Urinary bladder (tissue), 4 donors: ENCODE data around the gene ATG2B. TPM values are rescaled to one million over a fixed set of nuclear protein-coding genes. Genes with fewer than 3 reads are reported as not detected.
"Not testable (repeated sequence)": the region's sequence is repeated elsewhere in the genome, so short reads cannot be mapped to it uniquely, and the experiment has no call there.

Experiments
- DNase-seq: peaks from one replicate; pipeline ENCODE4 v3.0.0-alpha.2; 2015; ENCODE audit errors: extremely low spot score
- H3K27ac ChIP-seq: one replicate; pipeline ENCODE4 v1.5.1; 2013; ENCODE audit warnings: low read depth, mild to moderate bottlenecking, moderate library complexity
- H3K36me3 ChIP-seq: one replicate; pipeline ENCODE4 v1.6.1; 2013; ENCODE audit warnings: mild to moderate bottlenecking, moderate library complexity; ENCODE audit not compliant: insufficient read depth
- H3K4me1 ChIP-seq: one replicate; pipeline ENCODE4 v1.6.1; 2013; ENCODE audit warnings: mild to moderate bottlenecking, moderate library complexity; ENCODE audit not compliant: insufficient read depth
- H3K4me3 ChIP-seq: one replicate; pipeline ENCODE4 v1.5.1; 2013; ENCODE audit warnings: low read depth, low read length
- WGBS: extraction: QIAGEN DNeasy Blood & Tissue Kit; methylation state at CpG from one replicate; pipeline ENCODE4 v1.1.7; 2013; 5-methylcytosine and 5-hydroxymethylcytosine counted together
- polyA plus RNA-seq: library from polyadenylated mRNA; stranded (reverse); fragments of 200-250 nt; gene quantifications from one replicate; pipeline ENCODE4 v1.2.3, GENCODE V29; 2013
- total RNA-seq: library from RNA; depleted of rRNA; stranded (reverse); fragments of >200 nt; gene quantifications from one replicate; pipeline ENCODE4 v1.2.3, GENCODE V29; 2014
- donor health status: healthy with polysubstance abuse.
- donor health status: healthy.

Gene ATG2B
- total and polyA plus RNA-seq, 2 donors: 8.0 to 52.4 TPM

DNA sequence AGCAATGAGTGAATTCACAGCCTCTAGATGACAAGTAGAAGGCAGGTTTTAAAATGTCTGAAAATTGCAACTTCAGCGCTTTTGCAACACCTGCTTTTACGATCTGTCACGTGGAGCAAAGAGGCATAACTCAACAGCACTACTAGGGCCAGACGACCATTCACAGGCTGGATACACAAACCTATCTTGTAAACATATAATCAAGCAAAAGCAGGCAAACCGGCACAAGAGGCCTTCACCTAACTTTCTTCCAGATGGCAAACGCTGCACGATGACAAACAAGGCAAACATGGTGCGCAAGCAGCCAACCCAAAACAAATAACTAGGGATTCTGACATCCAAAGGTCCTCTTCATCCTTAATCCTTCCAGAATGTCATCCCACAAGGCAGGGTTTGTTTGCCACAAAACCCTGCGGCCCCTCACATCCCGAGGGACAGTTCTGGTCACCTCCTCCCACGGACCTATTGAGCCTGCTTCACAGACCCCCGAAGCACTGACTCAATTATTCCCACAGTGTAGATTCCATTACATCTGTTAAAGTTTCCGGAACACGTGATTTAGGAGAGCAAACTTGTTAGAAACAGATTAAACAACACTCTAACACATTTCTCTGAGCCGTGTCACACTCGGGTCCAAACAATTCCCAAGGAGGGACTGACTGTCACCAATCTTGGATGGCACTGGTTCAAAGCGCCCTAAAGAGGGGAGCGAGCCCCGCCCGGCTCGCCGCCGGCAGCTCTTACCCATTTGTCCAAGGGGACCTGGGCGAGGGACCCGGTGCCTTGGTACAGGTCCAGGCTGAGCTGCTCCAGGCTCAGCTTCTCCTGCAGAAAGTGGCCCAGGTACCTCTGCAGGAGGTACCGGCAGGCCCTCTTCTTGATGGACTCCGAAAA is 823 bp downstream of the ATG2B start:
- Histone ChIP-seq H3K4me3 (peak overlapping the region; percentile 93), H3K4me1 (peaks cover 3% of the 10 kb centered on the region), H3K36me3 (no peaks in the 10 kb centered on the region), H3K27ac (peak overlapping the region; percentile 81)
- no peak for DNase-seq
- WGBS: 1% methylated on average over 27 of the region's 27 CpGs

GRCh38 chr14:96359959-96360358 is 3.2 kb downstream of the ATG2B start:
- peaks cover 3% of the 10 kb centered on the region for H3K4me1 ChIP-seq
- H3K4me3 ChIP-seq: no peak overlapping the region
- DNase-seq: no peak
- no peak overlapping the region for H3K27ac ChIP-seq
- H3K36me3 ChIP-seq: no peaks in the 10 kb centered on the region

- WGBS: 89% methylated on average over 3 of the region's 3 CpGs
- no peak for DNase-seq
- peaks cover 1% of the 10 kb centered on the region for H3K4me1 ChIP-seq
- no peak overlapping the region for H3K4me3 ChIP-seq
- no peak overlapping the region for H3K27ac ChIP-seq
- no peaks in the 10 kb centered on the region for H3K36me3 ChIP-seq
These were observed 5.9 kb downstream of the ATG2B start for GRCh38 chr14:96357216-96357615.

DNA sequence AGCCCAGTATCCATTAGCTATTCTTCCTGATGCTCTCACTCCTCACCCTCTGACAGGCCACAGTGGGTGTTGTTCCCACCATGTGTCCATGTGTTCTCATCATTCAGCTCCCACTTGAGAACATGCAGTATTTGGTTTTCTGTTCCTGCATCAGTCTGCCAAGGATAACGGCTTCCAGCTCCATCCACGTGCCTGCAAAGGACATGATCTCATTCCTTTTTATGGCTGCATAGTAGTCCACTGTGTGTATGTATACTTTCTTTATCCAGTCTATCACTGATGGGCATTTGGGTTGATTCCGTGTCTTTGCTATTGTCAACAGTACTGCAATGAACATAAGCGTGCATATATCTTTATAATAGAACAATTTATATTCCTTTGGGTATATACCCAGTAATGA is 8.9 kb downstream of the ATG2B start:
- DNase-seq: no peak
- Histone ChIP-seq H3K36me3 (no peaks in the 10 kb centered on the region), H3K4me1 (no peaks in the 10 kb centered on the region), H3K27ac (no peak overlapping the region), H3K4me3 (no peak overlapping the region)
- 96% methylated on average over 4 of the region's 4 CpGs for WGBS

DNA sequence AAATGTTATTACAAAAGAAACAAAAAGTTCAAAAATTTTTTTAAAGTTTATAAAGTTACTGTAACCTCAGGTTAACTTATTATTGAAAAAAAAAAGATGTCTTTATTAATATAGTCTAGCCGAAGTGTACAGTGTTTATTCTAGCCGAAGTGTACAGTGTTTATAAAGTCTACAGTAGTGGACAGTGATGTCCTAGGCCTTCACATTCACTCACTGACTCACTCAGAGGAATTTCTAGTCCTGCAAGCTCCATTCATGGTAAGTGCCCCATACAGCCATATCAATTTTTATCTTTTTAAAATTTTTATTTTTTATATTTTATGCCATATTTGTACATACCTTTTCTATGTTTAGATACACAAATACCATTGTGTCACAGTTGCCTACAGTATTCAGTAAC is 10.4 kb downstream of the ATG2B start:
- 38% methylated on average over 2 of the region's 2 CpGs for WGBS
- Histone ChIP-seq H3K36me3 (no peaks in the 10 kb centered on the region), H3K27ac (no peak overlapping the region), H3K4me3 (no peak overlapping the region), H3K4me1 (no peaks in the 10 kb centered on the region)
- no peak for DNase-seq

DNA sequence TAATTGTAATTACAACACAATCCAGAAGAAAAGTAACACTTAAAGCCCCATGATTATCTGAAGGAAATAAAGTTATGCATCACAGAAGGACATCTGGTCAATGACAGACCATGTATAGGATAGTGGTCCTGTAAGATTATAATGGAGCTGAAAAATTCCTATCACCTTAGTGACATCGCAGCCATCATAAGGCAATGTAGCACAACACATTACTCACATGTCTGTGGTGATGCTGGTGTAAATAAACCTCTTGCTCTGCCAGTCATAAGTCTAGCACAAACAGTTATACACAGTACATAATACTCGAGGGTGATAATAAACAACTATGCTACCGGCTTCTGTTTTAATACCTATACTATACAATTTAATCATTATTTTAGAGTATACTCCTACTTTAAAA is 11.2 kb downstream of the ATG2B start:
- Histone ChIP-seq H3K4me3 (no peak overlapping the region), H3K27ac (no peak overlapping the region), H3K4me1 (no peaks in the 10 kb centered on the region), H3K36me3 (no peaks in the 10 kb centered on the region)
- 89% methylated on average over 3 of the region's 3 CpGs for WGBS
- DNase-seq: no peak

GRCh38 chr14:96349286-96350075 is 13.7 kb downstream of the ATG2B start:
- WGBS: 90% methylated on average over 7 of the region's 7 CpGs
- Histone ChIP-seq H3K4me1 (no peaks in the 10 kb centered on the region), H3K36me3 (no peaks in the 10 kb centered on the region), H3K4me3 (no peak overlapping the region), H3K27ac (no peak overlapping the region)
- no peak for DNase-seq

GRCh38 chr14:96347957-96348356 is 15.2 kb downstream of the ATG2B start:
- not testable (repeated sequence) for DNase-seq, H3K36me3 ChIP-seq, H3K27ac ChIP-seq, H3K4me1 ChIP-seq, H3K4me3 ChIP-seq
- WGBS: 98% methylated on average over 2 of the region's 2 CpGs

DNA sequence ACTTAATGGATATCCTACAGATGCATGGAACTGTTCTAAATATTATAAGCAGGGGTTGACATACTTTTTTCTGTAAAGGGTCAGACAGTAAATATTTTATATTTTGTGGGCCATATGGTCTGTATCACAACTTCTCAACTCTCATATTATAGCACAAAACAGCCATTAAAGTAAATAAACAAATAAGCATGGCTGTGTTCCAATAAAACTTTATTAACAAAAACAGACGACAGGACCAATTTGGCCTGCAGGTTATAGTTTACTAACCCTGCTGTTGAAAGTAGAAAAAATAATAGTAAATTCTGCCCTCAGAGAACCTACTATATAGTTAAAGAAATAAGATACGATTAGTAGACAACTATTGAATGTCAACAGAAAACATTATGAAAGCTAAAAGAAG is 17.5 kb downstream of the ATG2B start:
- H3K36me3 ChIP-seq: no peaks in the 10 kb centered on the region
- no peaks in the 10 kb centered on the region for H3K4me1 ChIP-seq
- DNase-seq: no peak
- WGBS: 84% methylated on average over 2 of the region's 2 CpGs
- H3K4me3 ChIP-seq: no peak overlapping the region
- H3K27ac ChIP-seq: no peak overlapping the region

DNA sequence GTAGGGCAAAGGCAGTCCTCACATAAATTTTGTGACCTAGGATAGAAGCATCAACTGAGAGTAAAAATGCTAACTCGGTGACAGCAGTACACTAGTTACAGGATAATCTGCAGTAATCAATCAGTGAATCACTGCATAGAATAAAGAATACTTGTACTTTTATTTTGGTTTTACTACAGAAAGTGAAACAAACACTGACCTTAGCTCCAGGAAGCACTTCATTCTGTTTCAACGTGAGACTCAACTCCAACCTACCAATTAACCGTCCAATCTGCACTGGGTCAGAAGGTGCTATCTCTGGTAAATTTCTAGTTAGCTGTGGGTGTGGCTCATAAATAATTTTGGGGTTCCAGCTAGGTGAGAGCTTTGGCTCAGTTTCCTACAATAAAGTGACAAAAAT is 21.8 kb downstream of the ATG2B start:
- no peak overlapping the region for H3K4me3 ChIP-seq
- 85% methylated on average over 3 of the region's 3 CpGs for WGBS
- no peaks in the 10 kb centered on the region for H3K36me3 ChIP-seq

DNA sequence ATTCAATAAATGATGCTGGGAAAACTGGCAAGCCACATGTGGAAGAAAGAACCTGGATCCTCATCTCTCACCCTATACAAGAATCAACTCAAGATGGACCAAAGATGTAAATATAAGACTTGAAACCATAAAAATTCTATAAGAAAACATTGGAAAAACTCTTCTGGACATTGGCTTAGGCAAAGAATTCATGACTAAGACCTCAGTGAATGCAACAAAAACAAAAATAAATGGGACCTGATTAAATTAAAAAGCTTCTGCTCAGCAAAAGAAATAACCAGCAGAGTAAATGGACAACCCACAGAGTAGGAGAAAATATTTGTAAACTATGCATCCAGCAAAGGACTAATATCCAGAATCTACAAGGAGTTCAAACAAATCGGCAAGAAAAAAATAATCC is 24.6 kb downstream of the ATG2B start:
- DNase-seq: no peak
- H3K4me3 ChIP-seq: no peak overlapping the region
- WGBS: 99% methylated on average over 1 of the region's 1 CpG
- no peak overlapping the region for H3K27ac ChIP-seq
- no peaks in the 10 kb centered on the region for H3K36me3 ChIP-seq
- H3K4me1 ChIP-seq: no peaks in the 10 kb centered on the region

More for the DNA sequence above, 21.8 kb downstream of the ATG2B start:
- H3K4me1 ChIP-seq: no peaks in the 10 kb centered on the region
- no peak for DNase-seq
- no peak overlapping the region for H3K27ac ChIP-seq

- DNase-seq: no peak
- 96% methylated on average over 7 of the region's 7 CpGs for WGBS
- H3K36me3 ChIP-seq: peaks cover 1% of the 10 kb centered on the region
- no peak overlapping the region for H3K4me3 ChIP-seq
- no peaks in the 10 kb centered on the region for H3K4me1 ChIP-seq
- no peak overlapping the region for H3K27ac ChIP-seq
These were observed 38.9 kb downstream of the ATG2B start for GRCh38 chr14:96324219-96324618.

- WGBS: 94% methylated on average over 1 of the region's 1 CpG
- Histone ChIP-seq H3K27ac (no peak overlapping the region), H3K36me3 (peaks cover 4% of the 10 kb centered on the region), H3K4me3 (no peak overlapping the region), H3K4me1 (no peaks in the 10 kb centered on the region)
- no peak for DNase-seq
These were observed 42.5 kb downstream of the ATG2B start for GRCh38 chr14:96320605-96321004.

DNA sequence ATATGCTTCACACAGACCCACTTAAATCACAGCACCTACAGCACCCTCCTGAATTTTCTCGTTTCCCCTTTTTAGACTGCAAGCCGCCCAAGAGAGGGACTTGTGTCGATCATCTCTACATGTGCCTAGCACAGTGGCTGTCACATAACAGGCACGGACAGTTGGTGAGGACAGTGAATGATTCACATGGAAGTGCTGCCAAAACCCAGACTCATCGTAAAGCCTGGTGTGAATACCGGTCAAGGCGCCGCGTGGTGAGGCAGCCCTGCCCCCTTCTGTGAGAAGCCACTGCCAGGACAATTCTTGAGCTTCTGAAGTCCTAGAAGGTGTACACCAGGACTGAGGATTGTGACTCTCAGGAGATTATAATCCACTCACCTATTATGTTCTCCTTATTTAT is 44.3 kb downstream of the ATG2B start:
- DNase-seq: no peak

More for the DNA sequence above, 44.3 kb downstream of the ATG2B start:
- H3K36me3 ChIP-seq: peaks cover 6% of the 10 kb centered on the region
- no peaks in the 10 kb centered on the region for H3K4me1 ChIP-seq
- H3K27ac ChIP-seq: no peak overlapping the region
- 83% methylated on average over 9 of the region's 9 CpGs for WGBS
- no peak overlapping the region for H3K4me3 ChIP-seq
